Mammary epithelial cell (primary cell): ENCODE data around the gene GTPBP6.

Source experiments
- CTCF ChIP-seq, 2 donors: IDR thresholded peaks in 1 of 2; conservative IDR thresholded peaks in 1 of 2; 2 replicates each; pipeline ENCODE4 v1.5.1; 2011 to 2012; ENCODE audit warnings: inconsistent platforms in 2 of 2, low read length in 2 of 2, mild to moderate bottlenecking in 2 of 2, control low read depth in 1 of 2, low read depth in 1 of 2; ENCODE audit not compliant: insufficient read depth in 1 of 2; ENCODE audit errors: extremely low read depth in 1 of 2
- EZH2 ChIP-seq: IDR thresholded peaks from 2 replicates; pipeline ENCODE4 v1.6.1; 2012; ENCODE audit warnings: low read length, inconsistent platforms, borderline replicate concordance

- TF ChIP-seq EZH2 (no peak), CTCF (conservative IDR thresholded peaks at IDR 0.05 in 1 of 2, IDR thresholded peaks at IDR 0.05 in 1 of 2; ENCODE audit: extremely low read depth in 1 of 2, insufficient read depth in 1 of 2, low read depth in 1 of 2, low read length in 2 of 2) (no peak)
These were observed 43.6 kb downstream of the GTPBP6 start for GRCh38 chrX:274904-275475.
